SH-SY5Y (cell line): ENCODE measurements around the gene HECTD4.

Experiments
- GATA2 ChIP-seq: IDR thresholded peaks from 2 replicates; pipeline ENCODE4 v1.6.1; 2011; ENCODE audit warnings: mild to moderate bottlenecking, low read depth, low read length
- GATA3 ChIP-seq: IDR thresholded peaks from 2 replicates; pipeline ENCODE4 v1.6.1; 2011; ENCODE audit warnings: low read depth, mild to moderate bottlenecking, low read length, moderate library complexity

- TF ChIP-seq GATA2 (no peak), GATA3 (no peak)
These were observed 27.6 kb upstream of the HECTD4 start for GRCh38 chr12:112409906-112410244.
